NCI-H128 (cell line): ENCODE data around the gene PARD3.
"Not testable (repeated sequence)": the region's sequence is repeated elsewhere in the genome, so short reads cannot be mapped to it uniquely, and the experiment has no call there.

Source experiments
- DNase-seq: peaks from one replicate; lab custom pipeline; 2025; ENCODE audit not compliant: unreplicated experiment; lab: John Stamatoyannopoulos, UW

The PARD3 gene

DNA sequence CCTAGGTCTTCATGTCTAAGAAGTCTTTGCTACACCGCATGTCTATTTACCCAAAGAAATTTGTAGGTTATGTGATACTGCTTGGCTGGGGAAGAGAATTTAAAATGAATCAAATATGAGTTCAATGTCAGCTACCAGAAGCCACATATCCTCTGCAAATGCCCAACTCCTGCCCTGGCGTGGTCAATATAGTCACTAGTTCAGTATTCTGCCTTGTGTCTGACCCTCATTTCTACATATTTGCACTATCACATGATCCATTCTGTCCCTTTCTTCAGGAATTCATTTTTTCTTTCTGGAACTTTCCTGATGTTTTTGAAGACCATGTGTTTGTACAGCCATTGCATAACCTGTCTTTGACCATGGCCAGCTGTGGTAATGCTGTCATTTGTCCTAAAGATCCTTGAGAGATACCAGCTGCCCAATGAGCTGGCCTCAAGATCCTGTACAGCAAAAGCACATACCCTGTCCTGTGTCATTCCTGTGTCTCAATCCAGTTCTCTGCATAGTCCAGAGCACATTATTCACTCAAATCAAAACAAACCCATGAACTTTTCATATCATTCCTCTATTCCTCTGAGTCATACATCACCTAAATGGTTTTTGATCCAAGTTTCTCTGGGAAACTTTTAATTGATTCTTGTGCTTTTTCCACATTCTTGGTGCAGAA, 524.5 kb downstream of the PARD3 start:
- no peak for DNase-seq

DNA sequence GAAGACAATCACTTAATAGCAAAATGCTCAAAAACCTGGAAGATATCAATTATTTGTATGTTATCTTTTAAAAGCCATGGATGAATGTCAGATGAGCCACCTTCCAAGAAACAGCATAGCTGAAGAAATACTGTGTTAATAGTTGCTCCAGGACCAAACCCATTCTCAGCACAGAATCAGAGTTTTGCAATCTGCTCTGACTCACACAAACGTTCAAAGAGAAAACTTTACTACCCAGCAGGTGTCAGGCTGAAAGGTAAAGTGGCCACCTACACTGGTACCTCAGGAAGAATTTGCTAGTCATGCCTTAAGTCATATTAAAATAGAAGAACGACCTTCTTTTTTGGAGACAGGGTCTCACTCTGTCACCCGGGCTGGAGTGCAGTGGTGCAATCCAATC, 526.5 kb downstream of the PARD3 start:
- DNase-seq, result no peak

DNA sequence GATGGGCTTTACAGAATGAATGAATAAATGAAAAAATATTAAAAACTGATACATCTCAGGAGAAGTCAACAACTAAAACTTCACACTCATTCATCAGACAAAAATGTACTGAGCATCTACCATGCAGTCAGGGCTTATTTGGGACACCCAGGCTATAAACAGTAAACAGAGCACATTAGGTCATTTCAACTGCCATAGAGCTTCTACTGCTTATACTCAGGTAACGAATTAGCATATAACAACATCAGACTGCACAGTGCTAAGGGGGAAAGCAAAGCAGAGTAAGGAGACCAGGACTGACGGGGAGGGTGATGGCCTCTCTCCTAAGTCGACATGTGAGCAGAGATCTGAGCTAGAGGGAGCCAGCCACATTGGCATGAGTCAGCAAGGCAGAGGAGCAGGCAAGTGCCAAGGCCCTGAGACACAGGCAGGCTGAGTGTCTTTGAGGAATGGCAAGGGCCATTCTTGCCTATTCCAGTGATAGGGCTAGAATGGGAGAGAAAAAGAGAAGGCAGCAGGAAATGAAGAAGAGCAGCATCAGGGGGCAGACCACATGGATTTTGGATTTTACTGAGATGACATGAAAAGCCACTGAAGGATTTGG, 528.9 kb downstream of the PARD3 start:
- no peak for DNase-seq

DNA sequence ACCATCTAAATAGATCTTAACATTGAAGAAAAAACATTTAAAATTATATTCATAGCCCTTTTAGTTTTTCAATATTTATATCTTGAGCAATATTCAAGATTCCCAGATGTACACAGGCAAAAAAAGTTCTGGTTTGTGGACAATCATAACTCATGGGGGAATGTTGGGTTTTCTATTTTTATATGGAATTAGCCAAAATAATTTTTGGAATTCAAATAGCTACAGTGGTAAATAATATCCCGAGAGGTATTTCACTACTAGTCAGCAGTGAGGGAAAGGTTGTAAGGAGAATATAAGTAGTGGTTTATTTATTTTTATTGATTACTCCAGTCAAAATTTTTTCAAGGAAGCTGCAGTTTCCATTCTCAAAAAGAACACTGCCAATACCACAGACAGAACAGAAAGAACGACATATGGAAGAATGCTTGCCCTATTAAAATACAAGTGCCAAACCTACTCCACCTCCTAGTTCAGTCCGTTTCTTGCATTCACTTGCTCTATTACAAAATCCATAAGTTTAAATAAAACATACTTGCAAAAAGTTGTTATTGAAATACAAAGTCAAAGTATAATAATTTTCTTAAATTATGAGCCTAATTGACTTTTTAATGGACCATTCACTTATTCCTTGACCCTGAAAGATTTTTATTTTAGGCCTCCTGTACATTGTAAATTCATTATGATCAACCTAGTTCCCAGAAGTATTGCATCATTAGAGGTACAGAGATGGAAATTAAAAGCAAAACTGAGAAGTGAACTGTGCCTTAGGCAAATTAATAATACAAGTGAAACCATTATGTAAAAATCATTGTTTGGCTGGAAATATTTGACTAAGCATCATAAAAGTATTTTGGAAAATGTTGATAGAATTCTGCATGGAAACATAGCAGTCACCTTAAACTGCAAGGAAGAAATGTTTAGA, 533.2 kb downstream of the PARD3 start:
- DNase-seq, result no peak

DNA sequence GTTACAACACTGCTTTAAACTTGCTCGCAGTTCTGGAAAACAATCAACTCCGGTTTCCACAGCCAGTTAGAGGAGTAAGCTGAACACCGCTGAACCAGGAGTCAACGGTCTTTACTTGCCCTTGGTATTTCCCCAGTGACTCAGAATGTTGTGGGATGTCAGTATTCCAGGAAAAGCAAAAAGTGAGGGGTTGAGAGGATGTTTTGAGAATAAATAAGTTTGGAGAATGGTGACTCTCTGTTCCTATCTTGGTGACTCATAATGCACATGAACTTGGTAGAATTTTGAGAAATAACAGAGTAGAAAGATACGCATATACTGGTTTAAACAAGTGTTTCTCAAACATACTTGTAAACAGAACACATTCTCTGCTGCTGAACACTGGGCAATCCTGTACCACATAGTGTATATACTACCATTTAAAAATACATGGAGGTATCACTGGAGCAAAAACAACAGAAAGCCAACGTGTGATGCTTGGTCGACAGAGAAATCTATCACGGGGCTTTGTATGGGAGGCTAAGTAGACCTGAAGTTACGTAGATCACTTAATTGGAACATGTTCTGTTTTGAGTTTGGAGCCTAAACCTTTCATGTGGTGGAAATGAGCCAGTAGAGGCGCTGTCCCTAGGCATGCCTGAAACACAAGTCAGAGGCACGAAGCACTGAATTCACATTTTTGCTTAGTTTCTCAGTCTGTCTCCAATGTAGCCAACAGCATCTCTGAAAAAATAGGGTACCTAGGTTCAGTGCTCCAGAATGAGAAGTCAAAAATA, 534.3 kb downstream of the PARD3 start:
- DNase-seq, result no peak

DNA sequence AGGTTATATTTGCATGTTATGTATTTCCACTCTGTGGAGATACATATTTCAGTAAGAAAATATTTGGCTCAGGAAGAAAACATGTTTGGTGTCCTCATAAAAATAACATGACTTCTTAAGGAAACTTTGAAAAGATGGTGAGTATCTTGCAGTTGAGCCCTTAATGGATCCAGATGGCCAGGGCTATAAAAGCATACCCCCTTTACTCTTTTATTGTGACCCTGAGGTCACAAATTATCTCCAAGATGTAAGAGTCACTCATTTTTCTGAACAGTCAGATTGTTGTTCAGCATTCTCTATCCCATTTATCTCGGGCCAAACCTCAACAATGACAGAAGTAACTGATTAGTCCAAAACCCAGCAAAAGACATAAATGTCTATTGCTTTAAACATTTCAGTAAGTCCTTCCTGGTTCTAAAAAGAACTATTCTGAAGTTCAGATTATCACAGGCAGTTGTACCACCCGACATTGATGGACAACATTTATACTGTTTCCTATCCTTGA, 539.4 kb downstream of the PARD3 start:
- DNase-seq, result no peak

DNA sequence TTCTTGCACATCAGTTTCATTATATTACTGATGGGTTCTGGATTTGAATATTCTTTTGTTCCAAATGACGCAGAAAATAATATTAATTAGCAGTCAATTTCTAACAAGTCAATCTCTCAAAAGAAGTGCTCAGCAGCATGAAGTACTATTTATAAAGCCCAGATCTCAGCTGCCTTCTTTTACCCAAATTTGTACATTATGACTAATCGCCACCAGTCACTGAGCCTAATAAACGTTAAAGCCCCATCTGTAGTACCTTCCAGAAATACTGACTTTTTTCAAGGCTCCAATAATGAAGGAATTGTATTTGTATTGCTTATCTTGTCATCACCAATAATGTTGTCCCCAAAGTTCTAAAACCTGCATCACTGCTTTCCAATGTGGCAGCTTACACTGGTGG, 540.2 kb downstream of the PARD3 start:
- DNase-seq, result no peak

DNA sequence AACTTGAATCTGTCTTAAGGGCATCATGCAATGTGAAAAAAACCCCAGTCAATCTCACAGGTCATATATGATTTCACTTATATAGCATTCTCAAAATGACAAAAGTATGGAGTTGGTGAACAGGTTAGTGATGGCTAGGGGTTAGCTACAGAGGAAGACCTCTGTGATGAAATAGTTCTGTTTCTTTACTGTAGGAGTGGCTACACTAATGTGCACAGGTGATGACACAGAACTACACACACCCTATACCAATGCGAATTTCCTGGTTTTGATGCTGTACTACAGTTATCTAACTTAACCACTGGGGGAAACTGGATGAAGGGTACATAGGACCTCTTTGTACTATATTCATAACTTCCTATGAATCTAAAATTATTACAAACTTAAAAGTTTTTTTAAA, 541.8 kb downstream of the PARD3 start:
- no peak for DNase-seq

DNA sequence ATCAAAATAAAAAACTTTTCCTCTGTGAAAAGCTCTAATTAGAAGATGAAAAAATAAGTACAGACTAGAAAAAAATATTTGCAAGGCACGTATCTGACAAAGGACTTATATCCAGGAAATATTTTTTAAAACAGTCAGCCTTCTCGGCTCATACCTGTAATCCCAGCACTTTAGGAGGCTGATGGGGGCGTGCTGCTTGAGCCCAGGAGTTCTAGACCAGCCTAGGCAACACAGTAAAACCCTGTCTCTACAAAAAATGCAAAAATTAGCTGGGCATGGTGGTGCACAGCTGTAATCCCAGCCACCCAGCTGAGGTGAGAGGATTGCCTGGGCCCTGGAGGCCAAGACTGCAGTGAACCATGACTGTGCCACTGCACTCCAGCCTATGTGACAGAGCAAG, 542.8 kb downstream of the PARD3 start:
- DNase-seq, result no peak

DNA sequence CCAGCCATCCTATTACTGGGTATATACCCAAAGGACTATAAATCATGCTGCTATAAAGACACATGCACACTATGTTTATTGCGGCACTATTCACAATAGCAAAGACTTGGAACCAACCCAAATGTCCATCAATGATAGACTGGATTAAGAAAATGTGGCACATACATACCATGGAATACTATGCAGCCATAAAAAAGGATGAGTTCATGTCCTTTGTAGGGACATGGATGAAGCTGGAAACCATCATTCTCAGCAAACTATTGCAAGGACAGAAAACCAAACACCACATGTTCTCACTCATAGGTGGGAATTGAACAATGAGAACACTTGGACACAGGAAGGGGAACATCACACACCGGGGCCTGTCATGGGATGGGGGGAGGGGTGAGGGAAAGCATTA, 546.7 kb downstream of the PARD3 start:
- not testable (repeated sequence) for DNase-seq

DNA sequence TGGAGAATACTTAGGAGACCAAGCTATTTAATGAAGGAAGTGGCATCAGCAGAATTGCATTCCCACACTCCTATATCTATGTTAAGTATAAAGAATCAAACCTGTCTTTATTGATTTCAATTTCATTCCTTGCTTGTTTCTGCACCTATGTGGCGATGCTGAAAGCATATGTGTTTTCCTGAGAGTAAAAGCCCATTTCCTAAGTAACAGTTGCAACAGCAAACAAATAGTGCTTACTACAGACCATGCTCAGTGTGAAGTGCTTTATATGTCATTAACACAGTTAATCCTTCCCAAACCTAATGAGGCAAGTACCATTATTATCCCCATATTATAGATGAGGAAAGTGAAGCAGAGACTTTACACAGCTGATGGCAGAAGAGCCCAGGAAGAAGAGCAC, 552.1 kb downstream of the PARD3 start:
- DNase-seq, result no peak

DNA sequence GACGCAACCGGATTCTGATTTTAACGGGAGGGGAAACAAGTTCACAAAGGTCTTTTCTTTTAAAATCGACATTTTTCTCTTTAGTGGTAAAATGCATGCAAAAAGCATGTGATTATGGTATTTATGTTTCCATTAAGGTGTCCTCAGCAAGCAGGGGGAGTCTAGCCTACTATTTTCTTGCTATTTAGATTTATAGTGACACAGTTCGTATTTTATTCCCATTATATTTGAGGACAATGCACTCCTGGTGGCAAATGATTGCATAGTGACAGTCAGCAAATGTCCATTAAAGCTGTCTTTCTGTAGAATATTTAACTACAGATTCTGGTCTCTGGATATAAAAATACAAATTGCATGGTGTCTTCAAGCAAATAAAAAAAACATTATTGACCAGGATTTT, 554.2 kb downstream of the PARD3 start:
- DNase-seq, result no peak

DNA sequence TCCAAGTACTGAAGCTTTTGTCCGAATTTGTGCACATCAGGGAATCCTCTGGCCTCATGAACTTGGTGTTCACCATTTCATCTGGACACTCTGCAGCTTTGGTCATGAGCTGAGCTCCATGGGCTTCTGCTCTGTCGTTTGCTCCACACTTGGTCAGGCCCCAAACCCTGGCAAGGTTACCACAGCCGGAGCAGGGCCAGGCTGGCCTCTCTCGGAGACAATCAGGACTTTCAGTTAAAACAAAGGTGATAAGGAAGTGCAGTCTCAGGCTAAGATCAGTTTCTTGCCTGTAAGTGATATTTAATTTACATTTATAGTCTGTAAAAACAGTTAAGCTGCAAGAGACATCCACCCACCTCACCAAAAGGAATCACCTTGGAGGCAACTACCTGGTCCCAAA, 558.9 kb downstream of the PARD3 start:
- no peak for DNase-seq

DNA sequence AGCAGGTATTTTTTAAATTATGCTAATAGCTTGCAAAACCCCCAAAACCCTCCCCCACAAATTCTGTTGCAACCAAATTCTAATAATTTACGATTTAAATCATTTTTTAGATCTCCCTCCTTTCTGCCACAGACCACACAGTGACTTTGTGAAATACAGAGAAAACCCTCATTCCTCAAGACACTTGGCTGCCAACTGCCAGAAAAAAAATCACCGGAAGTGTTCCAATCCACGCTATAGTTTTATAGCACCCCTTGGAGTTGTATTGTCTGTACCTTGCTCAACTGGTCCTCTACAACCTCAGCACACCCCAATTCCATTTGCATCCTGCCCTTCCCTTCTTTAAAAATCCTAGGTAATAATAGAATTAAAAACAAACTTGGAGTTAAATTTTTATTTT, 560.1 kb downstream of the PARD3 start:
- DNase-seq, result no peak

DNA sequence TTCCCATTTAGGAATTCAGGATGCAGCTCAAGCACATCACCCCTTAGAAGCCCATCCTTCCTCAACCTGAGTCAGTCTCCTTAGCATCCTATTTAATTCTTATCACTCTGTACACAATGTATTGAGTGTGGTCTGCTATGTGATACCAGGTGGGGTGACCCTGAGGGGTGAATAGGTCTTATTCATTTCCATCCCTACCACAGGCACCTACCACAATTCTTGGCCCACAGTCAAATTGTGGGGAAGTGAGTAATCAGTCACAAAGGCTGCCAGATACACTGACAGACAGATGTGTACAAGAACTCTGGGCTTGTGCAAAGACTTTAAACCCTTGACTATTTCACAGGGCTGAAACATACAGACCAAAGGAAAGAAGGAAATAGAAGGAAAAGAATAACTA, 560.5 kb downstream of the PARD3 start:
- DNase-seq, result no peak

DNA sequence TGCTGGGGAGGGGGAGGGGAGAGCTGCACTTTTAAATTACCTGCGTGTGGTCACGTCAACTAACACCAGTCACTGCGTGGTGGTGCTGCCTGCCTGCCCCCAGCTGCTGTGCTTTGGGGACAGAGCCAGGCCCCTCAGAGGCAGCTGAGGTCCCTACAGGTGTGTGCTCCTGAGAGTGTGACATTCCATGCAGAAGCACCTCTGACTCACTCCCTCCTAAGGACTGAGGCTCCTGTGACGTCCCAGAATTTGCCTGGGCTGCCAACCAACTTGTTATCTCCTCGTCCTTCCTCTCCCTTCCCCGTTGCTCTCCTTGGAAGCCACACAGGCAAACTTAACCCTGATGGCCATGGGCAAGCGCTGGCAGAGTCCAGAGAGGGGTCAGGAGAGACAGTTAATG, 563.0 kb downstream of the PARD3 start:
- DNase-seq, result no peak

DNA sequence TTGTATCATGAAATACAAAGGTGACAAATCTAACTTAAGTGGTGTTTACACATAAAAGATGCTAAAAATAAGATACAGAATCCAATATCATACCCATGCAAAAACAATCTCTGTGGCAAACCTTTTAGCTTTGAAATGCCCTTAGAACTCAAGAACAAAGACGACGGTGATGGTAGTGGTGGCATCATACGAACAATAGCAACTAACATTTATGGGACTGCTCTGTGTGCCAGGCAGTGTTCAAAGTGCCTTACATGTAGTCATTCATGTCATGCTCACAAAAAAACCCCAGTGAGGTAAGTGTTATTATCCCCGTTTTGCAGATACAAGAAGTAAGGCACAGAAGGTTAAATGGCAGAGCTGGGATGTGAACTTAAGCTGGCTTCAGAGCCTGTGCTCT, 563.9 kb downstream of the PARD3 start:
- DNase-seq, result no peak

DNA sequence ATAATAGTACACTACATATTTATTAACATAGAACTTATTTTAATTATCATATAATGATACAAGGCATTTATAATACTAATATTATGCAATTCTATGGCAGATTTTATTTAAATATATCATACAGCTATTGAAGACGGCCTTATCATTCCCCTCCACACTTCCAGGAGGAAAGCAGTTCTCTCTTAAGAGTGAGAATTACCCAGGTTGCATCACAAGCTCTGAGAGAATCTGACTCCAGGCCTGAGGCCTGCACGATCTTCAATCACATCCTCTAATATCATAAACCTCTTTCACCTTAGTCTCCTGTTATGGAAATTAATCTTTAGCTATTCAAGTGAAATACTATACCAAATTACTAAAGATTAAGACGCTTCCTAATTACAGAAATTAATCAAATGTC, 564.4 kb downstream of the PARD3 start:
- DNase-seq, result no peak

DNA sequence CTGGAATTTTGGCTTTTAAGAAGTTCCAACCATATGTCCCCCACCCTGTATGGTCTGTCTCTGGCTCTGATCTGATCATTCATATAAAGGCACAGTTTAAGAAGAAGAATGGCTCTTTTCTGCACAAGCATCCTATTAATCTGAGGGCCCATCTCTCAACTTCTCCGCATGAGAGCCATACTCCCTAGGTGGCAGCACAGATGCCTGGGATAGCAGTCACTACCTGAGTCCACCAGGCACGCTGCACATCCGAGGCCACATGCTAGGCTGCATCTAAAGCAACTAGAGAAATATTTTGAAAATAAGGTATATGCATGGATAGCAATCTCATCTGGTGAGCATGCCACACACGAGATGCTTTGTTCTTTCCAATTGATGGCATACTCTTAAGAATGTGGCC, 565.5 kb downstream of the PARD3 start:
- no peak for DNase-seq

DNA sequence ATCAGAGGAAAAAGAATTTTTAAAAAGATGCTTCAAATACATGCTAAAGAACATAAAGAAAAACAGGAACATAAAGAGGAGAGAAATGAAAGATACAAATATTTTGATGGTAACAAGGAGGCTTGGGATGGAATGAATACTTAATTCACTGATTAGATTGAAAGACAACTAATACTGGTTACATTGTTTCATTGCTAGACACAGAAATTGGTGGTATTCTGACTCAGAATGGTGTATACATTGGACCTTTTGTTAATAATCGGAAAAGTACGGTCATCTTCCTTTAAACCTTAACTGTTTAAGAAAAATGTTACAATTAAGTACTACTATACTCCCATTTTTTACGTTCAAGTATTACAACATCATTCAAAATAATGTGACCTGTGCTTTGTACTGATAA, 567.5 kb downstream of the PARD3 start:
- DNase-seq, result no peak

DNA sequence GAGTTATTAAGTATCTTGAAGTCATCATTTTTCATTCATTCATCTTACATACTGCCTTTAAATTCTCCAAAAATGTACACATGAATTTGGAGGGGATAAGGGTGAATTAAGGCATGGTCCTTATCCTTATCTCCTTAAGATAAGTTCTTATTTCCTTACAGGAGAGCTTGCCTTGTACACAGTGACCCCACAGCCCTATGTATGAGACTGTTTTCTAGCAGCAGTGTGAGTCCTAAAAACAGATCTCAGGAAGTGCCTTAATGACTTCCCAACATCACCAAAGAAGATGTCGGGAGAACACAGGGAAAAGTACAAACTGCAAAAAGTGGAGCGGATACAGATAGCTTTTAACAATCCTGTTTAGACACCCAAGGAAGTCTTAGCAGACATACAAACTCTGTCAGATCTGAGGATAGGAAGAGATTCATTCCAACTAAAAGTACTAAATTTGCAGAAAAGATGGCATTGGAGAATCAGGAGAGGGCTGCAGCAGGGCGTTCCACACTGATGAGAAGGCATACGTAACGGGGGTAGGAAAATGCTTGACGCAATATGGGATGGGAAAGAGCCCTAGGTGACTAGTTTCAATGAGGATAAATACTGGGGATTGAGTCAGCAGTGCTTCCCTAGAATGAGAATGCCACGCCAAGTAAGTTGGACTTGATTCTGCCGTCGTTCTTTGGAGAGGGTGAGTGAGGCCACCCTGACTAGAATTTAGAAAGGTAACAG, 570.2 kb downstream of the PARD3 start:
- DNase-seq, result no peak
